ENCODE measurements around the gene EHF. TPM values are rescaled to one million over a fixed set of nuclear protein-coding genes. Genes with fewer than 3 reads are reported as not detected.
A peak's percentile ranks its signal among the peaks of the same experiment; 100 is the strongest.

Gene EHF
- total RNA-seq, 1 experiment from 2014 or later, result 37.0 TPM

DNA sequence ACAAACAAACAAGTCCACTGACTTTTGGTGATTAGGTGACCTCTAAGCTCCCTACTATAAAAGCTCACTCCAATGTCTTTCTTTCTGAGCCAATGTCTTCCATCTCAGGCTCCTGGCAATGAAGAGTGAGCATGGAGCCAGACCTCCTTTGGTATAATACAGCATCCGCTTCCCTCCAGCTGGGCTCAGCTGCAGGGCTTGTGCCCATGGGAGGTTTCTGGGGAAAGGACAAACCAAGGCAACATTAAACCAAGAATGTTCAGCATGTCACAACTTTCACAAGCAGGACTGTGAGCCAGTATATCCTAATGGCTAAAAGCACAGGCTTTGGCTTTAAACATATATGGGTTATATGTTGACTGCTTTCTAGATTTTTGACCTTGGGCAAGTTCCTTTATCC is 58.8 kb downstream of the EHF start:
- Histone ChIP-seq H3K4me2 (ENCODE audit: low read length) (peak overlapping the region; percentile 3; the same call in 1 of the 2 replicates), H3K4me1 (ENCODE audit: insufficient read depth, low read length) (peaks cover 40% of the 10 kb centered on the region), H3K9ac (ENCODE audit: low read length) (no peak overlapping the region), H3K79me2 (ENCODE audit: low read length) (no peaks in the 10 kb centered on the region), H3K4me3 (ENCODE audit: low read length) (no peak overlapping the region), H3K9me2 (replicated peaks; ENCODE audit: low read length) (no peaks in the 10 kb centered on the region), H2AFZ (ENCODE audit: low read length) (no peak overlapping the region), H4K20me1 (ENCODE audit: low read length) (no peaks in the 10 kb centered on the region), H3K27ac (ENCODE audit: low read length) (peak overlapping the region; percentile 91), H3K36me3 (ENCODE audit: low read depth, low read length) (no peaks in the 10 kb centered on the region), H3K27me3 (ENCODE audit: low read length) (no peaks in the 10 kb centered on the region), H3K9me3 (ENCODE audit: low read length) (no peaks in the 10 kb centered on the region), H3F3A (ENCODE audit: low read length, unreplicated experiment) (no peaks in the 10 kb centered on the region)
- no peak for ATAC-seq
- no TSS peak for BruUV-seq (replicated peaks)
- TF ChIP-seq EZH2phosphoT487 (IDR thresholded peaks at IDR 0.05; ENCODE audit: borderline replicate concordance, low read length) (no peak), EZH2 (IDR thresholded peaks at IDR 0.05; ENCODE audit: low read length, unreplicated experiment) (no peak)
- TF ChIP-seq, protein P1, sequence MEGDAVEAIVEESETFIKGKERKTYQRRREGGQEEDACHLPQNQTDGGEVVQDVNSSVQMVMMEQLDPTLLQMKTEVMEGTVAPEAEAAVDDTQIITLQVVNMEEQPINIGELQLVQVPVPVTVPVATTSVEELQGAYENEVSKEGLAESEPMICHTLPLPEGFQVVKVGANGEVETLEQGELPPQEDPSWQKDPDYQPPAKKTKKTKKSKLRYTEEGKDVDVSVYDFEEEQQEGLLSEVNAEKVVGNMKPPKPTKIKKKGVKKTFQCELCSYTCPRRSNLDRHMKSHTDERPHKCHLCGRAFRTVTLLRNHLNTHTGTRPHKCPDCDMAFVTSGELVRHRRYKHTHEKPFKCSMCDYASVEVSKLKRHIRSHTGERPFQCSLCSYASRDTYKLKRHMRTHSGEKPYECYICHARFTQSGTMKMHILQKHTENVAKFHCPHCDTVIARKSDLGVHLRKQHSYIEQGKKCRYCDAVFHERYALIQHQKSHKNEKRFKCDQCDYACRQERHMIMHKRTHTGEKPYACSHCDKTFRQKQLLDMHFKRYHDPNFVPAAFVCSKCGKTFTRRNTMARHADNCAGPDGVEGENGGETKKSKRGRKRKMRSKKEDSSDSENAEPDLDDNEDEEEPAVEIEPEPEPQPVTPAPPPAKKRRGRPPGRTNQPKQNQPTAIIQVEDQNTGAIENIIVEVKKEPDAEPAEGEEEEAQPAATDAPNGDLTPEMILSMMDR (conservative IDR thresholded peaks at IDR 0.05; ENCODE audit: low read depth, low read length), result no peak
- CTCF ChIA-PET, result no interaction called here
- intact Hi-C loops (cut with micrococcal nuclease), result loop anchor here (10.0 kb wide), 1 partner anchor 215 kb away; no protein-coding TSS in a partner anchor
- no peak for DNase-seq
- POLR2A ChIA-PET (ENCODE audit: unreplicated experiment), result interaction anchor here (0.7 kb wide), 1 partner anchor 39 kb away, joined by 3 read pairs; no protein-coding TSS in a partner anchor

DNA sequence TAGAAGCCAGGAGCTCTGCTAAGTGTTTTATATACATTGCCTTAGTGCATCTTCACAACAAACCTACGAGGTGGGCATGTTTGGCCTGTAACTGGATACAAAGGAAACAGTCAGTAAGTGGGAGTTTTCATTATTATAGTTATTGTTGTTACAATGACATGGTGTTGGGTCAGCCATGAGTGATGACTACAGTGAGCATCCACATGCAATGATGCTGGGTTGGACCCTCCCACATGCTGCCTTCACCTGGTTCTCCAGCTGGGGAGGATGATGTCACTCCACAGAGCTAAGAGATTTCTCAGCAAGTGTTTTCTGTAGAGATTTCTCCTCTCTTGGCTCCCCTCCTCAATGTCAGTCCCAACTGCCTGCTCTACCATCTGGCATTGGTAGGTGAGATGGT is 59.3 kb downstream of the EHF start:
- Histone ChIP-seq H3K27me3 (ENCODE audit: low read length) (no peaks in the 10 kb centered on the region), H3K9me3 (ENCODE audit: low read length) (no peaks in the 10 kb centered on the region), H3K27ac (ENCODE audit: low read length) (peak overlapping the region; percentile 91), H3K9ac (ENCODE audit: low read length) (peak overlapping the region; percentile 57), H3K36me3 (ENCODE audit: low read depth, low read length) (no peaks in the 10 kb centered on the region), H4K20me1 (ENCODE audit: low read length) (no peaks in the 10 kb centered on the region), H3K4me1 (ENCODE audit: insufficient read depth, low read length) (peaks cover 45% of the 10 kb centered on the region), H3K4me3 (ENCODE audit: low read length) (no peak overlapping the region), H3F3A (ENCODE audit: low read length, unreplicated experiment) (no peaks in the 10 kb centered on the region), H3K9me2 (replicated peaks; ENCODE audit: low read length) (no peaks in the 10 kb centered on the region), H3K79me2 (ENCODE audit: low read length) (no peaks in the 10 kb centered on the region), H3K4me2 (ENCODE audit: low read length) (peak overlapping the region; percentile 38), H2AFZ (ENCODE audit: low read length) (no peak overlapping the region)
- intact Hi-C loops (cut with micrococcal nuclease), result loop anchor here (10.0 kb wide), 1 partner anchor 215 kb away; no protein-coding TSS in a partner anchor
- POLR2A ChIA-PET (ENCODE audit: unreplicated experiment), result interaction anchor here (0.6 to 0.7 kb wide), 2 partner anchors 40 to 66 kb away, joined by 3 read pairs; no protein-coding TSS in a partner anchor
- no TSS peak for BruUV-seq (replicated peaks)
- TF ChIP-seq EZH2phosphoT487 (IDR thresholded peaks at IDR 0.05; ENCODE audit: borderline replicate concordance, low read length), result no peak
- TF ChIP-seq EZH2 (IDR thresholded peaks at IDR 0.05; ENCODE audit: low read length, unreplicated experiment), result no peak
- TF ChIP-seq, protein P1 (conservative IDR thresholded peaks at IDR 0.05; ENCODE audit: low read depth, low read length), result no peak
- CTCF ChIA-PET, result no interaction called here
- no peak for ATAC-seq
- DNase-seq, result peak; percentile 61

DNA sequence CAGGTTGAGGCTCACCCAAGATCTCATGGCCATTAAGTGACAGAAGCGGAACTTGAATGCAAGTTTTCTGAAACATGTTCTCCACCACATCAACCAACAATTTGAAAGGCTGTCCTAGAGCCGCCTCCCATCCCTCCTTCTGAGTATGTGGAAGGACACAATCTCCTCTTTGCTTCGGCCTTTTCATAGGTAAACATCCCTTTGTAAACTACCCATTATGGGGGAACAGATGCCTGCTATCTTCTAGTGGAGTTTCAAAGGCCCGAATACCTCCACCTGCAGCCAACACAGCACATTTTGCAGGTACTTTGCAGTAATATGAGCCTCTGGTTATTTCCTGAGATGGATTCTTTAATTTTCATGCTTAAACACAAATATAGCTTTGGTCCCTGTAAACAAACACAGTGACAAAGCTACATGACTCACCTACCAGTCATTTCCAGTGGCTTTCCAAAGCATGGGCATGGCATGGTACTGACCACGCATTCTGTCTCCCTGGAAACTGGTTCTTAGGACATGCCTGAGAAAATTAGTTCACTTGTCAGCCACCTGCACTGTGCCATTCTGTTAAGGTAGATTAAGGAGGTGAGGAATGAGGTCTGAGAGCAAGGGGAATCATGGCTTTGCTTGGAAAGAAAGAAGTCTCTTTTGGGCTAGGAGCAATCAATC is 60.2 kb downstream of the EHF start:
- H3K9me2 ChIP-seq (replicated peaks; ENCODE audit: low read length), result no peaks in the 10 kb centered on the region
- ChIA-PET POLR2A (ENCODE audit: unreplicated experiment) (no interaction called here), CTCF (interaction anchor here (0.7 kb wide), 1 partner anchor 27 kb away, joined by 3 read pairs; no protein-coding TSS in a partner anchor)
- intact Hi-C loops (cut with micrococcal nuclease), result loop anchor here (1.0 to 10.0 kb wide), 4 partner anchors 27 to 214 kb away; no protein-coding TSS in a partner anchor
- peak overlapping the region; percentile 38 for H3K4me2 ChIP-seq (ENCODE audit: low read length)
- H2AFZ ChIP-seq (ENCODE audit: low read length), result no peak overlapping the region
- H4K20me1 ChIP-seq (ENCODE audit: low read length), result no peaks in the 10 kb centered on the region
- no TSS peak for BruUV-seq (replicated peaks)
- DNase-seq (peak; percentile 97), ATAC-seq (peak; percentile 87)
- peak overlapping the region; percentile 57 for H3K9ac ChIP-seq (ENCODE audit: low read length)
- no peaks in the 10 kb centered on the region for H3K27me3 ChIP-seq (ENCODE audit: low read length)
- no peaks in the 10 kb centered on the region for H3K9me3 ChIP-seq (ENCODE audit: low read length)
- no peaks in the 10 kb centered on the region for H3F3A ChIP-seq (ENCODE audit: low read length, unreplicated experiment)
- no peaks in the 10 kb centered on the region for H3K36me3 ChIP-seq (ENCODE audit: low read depth, low read length)
- H3K4me1 ChIP-seq (ENCODE audit: insufficient read depth, low read length), result peaks cover 52% of the 10 kb centered on the region
- no peaks in the 10 kb centered on the region for H3K79me2 ChIP-seq (ENCODE audit: low read length)
- TF ChIP-seq, protein P1 (conservative IDR thresholded peaks at IDR 0.05; ENCODE audit: low read depth, low read length), result no peak
- TF ChIP-seq EZH2 (IDR thresholded peaks at IDR 0.05; ENCODE audit: low read length, unreplicated experiment) (no peak), EZH2phosphoT487 (IDR thresholded peaks at IDR 0.05; ENCODE audit: borderline replicate concordance, low read length) (no peak)
- H3K27ac ChIP-seq (ENCODE audit: low read length), result peak overlapping the region; percentile 91
- no peak overlapping the region for H3K4me3 ChIP-seq (ENCODE audit: low read length)
